Measurements from ENCODE around the gene NDUFAF2.
"Not testable (repeated sequence)": the region's sequence is repeated elsewhere in the genome, so short reads cannot be mapped to it uniquely, and the experiment has no call there.

The NDUFAF2 gene

DNA sequence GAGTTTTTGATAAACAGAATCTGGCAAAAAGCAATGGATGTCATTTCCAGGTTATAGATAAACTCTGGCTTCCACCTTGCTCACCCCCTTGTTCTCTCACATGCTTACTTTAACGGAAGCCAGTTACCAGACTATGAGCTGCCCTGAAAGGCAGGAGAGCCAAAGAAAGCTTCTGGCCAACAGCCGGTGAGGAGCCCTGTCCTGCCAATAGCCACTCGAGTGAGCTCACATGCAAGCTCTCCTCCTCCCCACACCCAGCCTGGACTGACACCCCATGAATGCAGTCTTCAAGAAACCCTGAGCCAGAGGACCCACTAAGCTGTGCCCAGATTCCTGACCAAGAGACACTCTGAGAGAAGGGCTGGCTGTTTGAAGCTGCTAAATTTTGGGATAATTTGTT, 231.6 kb downstream of the NDUFAF2 start:
- DNase-seq (no peak), ATAC-seq (no peak)
- no peak overlapping the region for H3K4me3 Mint-ChIP-seq
- H3K4me1 Mint-ChIP-seq, result peaks cover 4% of the 10 kb centered on the region
- H3K27ac Mint-ChIP-seq, result no peak overlapping the region
- no peaks in the 10 kb centered on the region for H3K36me3 Mint-ChIP-seq (ENCODE audit: low read depth)
- H3K27me3 Mint-ChIP-seq, result no peaks in the 10 kb centered on the region
- H3K9me3 Mint-ChIP-seq, result no peaks in the 10 kb centered on the region

DNA sequence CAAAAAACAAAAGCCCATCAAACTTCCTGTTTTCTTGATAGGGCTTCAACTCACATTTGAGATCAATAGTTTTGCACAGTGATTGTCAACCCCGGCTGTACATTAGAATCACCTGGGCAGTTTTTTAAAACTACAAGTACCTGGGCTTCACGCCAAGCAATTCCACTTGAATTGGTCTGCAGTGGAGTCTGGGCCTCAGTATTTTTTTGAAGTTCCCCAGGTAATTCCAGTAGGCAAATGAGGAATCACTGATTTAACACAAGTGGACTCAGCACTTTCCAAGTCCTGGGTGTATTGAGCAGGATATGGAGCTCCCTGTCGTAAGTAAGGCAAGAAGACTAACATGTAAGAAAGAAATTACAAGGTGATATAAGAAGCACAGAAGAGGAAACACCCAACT, 232.1 kb downstream of the NDUFAF2 start:
- Mint-ChIP-seq H3K4me1 (peaks cover 4% of the 10 kb centered on the region), H3K4me3 (no peak overlapping the region), H3K27me3 (no peaks in the 10 kb centered on the region), H3K9me3 (no peaks in the 10 kb centered on the region), H3K36me3 (ENCODE audit: low read depth) (no peaks in the 10 kb centered on the region), H3K27ac (no peak overlapping the region)
- ATAC-seq (no peak), DNase-seq (no peak)

DNA sequence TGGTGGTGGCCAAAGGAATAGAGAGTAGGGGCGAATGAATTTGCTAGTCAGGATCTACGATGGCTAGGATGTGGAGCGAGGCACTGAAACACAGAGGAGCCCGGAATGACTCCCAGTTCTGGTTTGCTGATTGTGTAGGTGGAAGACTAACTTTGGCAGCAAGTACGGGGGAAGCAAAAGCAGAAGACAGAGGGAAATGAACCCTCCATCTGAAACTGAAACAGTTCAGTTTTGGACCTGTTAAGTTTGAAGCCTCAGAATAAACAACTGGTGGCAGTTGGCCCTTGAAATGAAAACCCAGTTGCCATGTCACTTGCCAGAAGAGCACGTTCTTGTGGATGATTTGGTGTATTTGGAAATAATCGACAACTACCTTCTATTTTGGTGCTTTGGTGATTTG, 232.7 kb downstream of the NDUFAF2 start:
- H3K4me3 Mint-ChIP-seq, result no peak overlapping the region
- H3K36me3 Mint-ChIP-seq (ENCODE audit: low read depth), result no peaks in the 10 kb centered on the region
- no peak overlapping the region for H3K27ac Mint-ChIP-seq
- H3K9me3 Mint-ChIP-seq, result no peaks in the 10 kb centered on the region
- ATAC-seq, result no peak
- H3K27me3 Mint-ChIP-seq, result no peaks in the 10 kb centered on the region
- DNase-seq, result no peak
- H3K4me1 Mint-ChIP-seq, result peaks cover 4% of the 10 kb centered on the region

DNA sequence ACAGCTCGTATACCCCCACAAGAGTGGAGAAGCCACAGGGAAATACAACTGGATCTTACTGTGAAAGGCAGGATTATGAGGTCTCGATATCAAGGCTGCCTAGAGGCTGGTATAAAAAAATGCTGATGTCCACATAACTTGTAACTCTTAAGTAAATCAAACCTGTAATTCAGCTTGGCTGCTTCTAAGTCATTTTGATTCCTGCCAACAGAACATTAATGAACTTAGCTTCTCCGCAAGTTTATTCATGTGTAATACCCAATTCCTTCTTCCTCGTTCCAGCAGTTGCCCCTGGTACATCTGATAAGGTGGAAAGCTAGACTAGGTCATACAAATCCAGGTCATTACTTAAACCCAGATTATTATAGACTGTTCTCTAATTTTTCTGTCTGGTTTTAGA, 233.7 kb downstream of the NDUFAF2 start:
- no peak overlapping the region for H3K4me3 Mint-ChIP-seq
- no peak overlapping the region for H3K27ac Mint-ChIP-seq
- H3K9me3 Mint-ChIP-seq, result no peaks in the 10 kb centered on the region
- H3K4me1 Mint-ChIP-seq, result peaks cover 4% of the 10 kb centered on the region
- ATAC-seq, result no peak
- DNase-seq, result no peak
- H3K36me3 Mint-ChIP-seq (ENCODE audit: low read depth), result no peaks in the 10 kb centered on the region
- H3K27me3 Mint-ChIP-seq, result no peaks in the 10 kb centered on the region

DNA sequence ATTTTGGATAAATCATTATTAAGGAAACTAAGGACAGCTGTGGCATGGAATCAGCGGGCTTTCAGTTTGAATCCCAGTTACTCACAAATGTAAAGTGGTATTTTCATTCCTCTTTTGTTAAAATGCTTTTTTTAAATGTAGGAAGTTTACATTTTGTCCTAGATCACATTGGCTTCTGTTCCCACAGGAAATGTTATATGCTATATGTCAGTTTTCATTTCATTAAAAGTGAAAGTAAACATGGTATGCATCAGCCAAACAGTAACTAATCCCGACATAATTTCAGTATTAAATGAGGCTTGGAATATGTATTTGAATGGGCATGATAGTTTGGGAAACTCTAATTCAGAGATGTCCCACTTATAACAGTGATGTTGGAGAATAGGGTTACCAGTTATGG, 235.9 kb downstream of the NDUFAF2 start:
- peak overlapping the region; percentile 21 for H3K4me3 Mint-ChIP-seq
- H3K9me3 Mint-ChIP-seq, result no peaks in the 10 kb centered on the region
- H3K27ac Mint-ChIP-seq, result no peak overlapping the region
- H3K4me1 Mint-ChIP-seq, result peaks cover 4% of the 10 kb centered on the region
- ATAC-seq (no peak), DNase-seq (no peak)
- no peaks in the 10 kb centered on the region for H3K27me3 Mint-ChIP-seq
- no peaks in the 10 kb centered on the region for H3K36me3 Mint-ChIP-seq (ENCODE audit: low read depth)

DNA sequence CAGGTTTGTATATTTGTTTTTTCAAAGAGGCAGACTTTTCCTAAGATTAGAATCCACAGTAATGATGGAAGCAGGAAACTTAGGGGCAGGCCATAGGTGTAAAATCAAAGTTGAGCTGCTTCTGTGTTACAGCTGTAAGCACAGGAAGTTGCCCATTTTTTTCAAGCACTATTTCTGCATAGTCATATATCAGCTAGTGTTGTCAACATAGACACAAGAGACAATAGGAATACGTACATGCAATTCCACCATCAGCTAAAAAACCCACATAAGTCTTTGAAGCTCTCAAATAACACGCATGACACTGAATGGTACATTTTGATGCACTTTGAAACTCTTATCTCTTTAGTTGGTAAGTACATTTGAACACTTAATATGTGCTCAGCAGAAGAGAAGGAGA, 237.4 kb downstream of the NDUFAF2 start:
- Mint-ChIP-seq H3K9me3 (no peaks in the 10 kb centered on the region), H3K36me3 (ENCODE audit: low read depth) (no peaks in the 10 kb centered on the region), H3K27ac (no peak overlapping the region), H3K4me3 (no peak overlapping the region), H3K4me1 (peaks cover 4% of the 10 kb centered on the region), H3K27me3 (peaks cover 4% of the 10 kb centered on the region)
- no peak for DNase-seq
- no peak for ATAC-seq

DNA sequence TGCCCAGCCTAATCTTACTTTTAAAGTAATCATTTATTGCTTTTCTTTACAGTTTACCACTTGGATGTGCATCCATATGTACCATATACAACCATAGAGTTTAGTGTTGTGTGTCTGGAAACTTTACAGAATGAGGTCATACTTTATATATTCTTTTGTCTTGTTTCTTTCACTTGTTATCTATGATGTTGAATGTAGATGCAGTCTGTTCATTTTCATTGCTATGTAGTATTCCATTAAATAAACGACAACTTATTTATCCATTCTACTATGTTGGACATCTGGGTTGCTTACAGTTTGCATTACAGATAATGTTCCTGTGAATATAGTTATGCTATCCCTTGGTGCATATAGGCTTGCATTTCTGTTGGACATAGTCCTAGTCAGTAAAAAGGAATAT, 238.5 kb downstream of the NDUFAF2 start:
- ATAC-seq (no peak), DNase-seq (no peak)
- no peaks in the 10 kb centered on the region for H3K9me3 Mint-ChIP-seq
- no peak overlapping the region for H3K4me3 Mint-ChIP-seq
- H3K4me1 Mint-ChIP-seq, result peaks cover 2% of the 10 kb centered on the region
- H3K27ac Mint-ChIP-seq, result no peak overlapping the region
- no peaks in the 10 kb centered on the region for H3K36me3 Mint-ChIP-seq (ENCODE audit: low read depth)
- peaks cover 4% of the 10 kb centered on the region for H3K27me3 Mint-ChIP-seq

DNA sequence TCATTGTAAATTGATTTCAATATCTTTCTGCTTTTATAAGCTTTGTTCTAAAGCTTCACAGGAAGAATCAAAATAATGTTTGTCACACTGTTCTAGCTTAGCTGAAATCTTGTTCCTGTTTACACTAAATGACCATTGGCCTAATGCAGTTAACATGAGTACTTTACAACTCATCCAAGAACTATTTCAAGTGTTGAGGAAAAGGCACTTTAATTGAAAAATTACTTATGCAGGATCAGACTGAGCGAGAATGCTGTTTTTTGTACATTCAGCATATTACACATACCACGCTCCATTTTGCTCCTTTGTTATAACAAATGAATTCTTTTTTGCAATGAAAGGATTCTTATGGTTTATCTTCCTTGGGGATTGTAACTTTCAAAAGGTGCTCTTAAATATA, 239.7 kb downstream of the NDUFAF2 start:
- Mint-ChIP-seq H3K4me3 (no peak overlapping the region), H3K27me3 (peaks cover 4% of the 10 kb centered on the region), H3K9me3 (no peaks in the 10 kb centered on the region)

DNA sequence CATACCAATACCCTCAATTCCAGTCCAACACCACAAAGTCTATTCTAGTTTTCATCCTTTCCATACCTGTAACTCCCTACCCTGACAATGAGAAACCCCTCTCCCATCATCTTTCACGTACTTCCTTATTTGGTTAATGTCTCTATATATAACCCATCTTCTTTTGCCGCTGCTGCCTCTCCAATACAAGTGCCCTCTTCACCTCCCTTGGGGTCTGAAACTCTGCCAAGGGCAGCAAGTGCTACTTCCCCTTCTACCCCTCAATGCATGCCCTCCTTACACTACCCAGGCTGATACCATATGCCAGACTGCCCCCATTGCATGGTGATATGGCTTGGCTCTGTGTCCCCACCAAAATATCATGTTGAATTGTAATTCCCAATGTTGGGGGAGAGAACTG, 241.6 kb downstream of the NDUFAF2 start:
- Mint-ChIP-seq H3K4me3 (no peak overlapping the region), H3K4me1 (no peaks in the 10 kb centered on the region), H3K9me3 (no peaks in the 10 kb centered on the region), H3K36me3 (ENCODE audit: low read depth) (no peaks in the 10 kb centered on the region), H3K27ac (no peak overlapping the region), H3K27me3 (peaks cover 9% of the 10 kb centered on the region)
- no peak for DNase-seq
- ATAC-seq, result no peak

More for the DNA sequence above, 239.7 kb downstream of the NDUFAF2 start:
- H3K36me3 Mint-ChIP-seq (ENCODE audit: low read depth), result no peaks in the 10 kb centered on the region
- peaks cover 2% of the 10 kb centered on the region for H3K4me1 Mint-ChIP-seq
- DNase-seq (no peak), ATAC-seq (no peak)
- no peak overlapping the region for H3K27ac Mint-ChIP-seq

DNA sequence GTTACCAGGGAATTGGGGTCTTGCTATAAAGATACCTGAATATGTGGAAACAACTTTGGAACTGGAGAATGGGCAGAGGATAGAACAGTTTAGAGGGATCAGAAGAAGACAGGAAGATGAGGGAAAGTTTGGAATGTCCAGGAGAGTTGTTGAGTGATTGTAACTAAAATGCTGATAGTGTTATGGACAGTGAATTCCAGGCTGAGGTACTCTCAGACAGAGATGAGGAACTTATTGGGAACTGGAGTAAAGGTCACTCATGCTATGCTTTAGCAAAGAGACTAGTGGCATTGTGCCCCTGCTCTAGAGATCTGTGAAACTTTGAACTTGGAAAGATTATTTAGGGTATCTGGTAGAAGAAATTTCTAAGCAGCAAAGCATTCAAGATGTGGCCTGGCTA, 242.3 kb downstream of the NDUFAF2 start:
- H3K4me1 Mint-ChIP-seq, result not testable (repeated sequence)

DNA sequence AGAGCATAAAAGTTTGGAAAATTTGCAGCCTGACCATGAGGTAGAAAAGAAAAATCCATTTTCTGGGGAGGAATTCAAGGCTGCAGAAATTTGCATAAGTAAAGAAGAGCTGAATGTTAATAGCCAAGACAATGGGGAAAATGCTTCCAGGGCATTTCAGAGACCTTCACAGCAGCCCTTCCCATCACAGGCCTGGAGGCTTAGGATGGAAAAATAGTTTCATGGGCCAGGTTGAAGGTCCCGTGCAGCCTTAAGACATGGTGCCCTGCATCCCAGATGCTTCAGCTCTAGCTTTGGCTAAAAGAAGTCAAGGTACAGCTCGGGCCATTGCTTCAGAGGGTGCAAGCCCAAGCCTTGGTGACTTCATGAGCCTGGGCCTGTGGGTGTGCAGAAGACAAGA, 242.8 kb downstream of the NDUFAF2 start:
- DNase-seq; H3K27ac Mint-ChIP-seq; ATAC-seq; H3K9me3 Mint-ChIP-seq; H3K4me3 Mint-ChIP-seq; H3K36me3 Mint-ChIP-seq (ENCODE audit: low read depth); H3K4me1 Mint-ChIP-seq: not testable (repeated sequence)
- peaks cover 14% of the 10 kb centered on the region for H3K27me3 Mint-ChIP-seq

More for the DNA sequence above, 242.3 kb downstream of the NDUFAF2 start:
- H3K4me3 Mint-ChIP-seq; DNase-seq; H3K36me3 Mint-ChIP-seq (ENCODE audit: low read depth); ATAC-seq; H3K27ac Mint-ChIP-seq; H3K9me3 Mint-ChIP-seq: not testable (repeated sequence)
- H3K27me3 Mint-ChIP-seq, result peaks cover 14% of the 10 kb centered on the region

DNA sequence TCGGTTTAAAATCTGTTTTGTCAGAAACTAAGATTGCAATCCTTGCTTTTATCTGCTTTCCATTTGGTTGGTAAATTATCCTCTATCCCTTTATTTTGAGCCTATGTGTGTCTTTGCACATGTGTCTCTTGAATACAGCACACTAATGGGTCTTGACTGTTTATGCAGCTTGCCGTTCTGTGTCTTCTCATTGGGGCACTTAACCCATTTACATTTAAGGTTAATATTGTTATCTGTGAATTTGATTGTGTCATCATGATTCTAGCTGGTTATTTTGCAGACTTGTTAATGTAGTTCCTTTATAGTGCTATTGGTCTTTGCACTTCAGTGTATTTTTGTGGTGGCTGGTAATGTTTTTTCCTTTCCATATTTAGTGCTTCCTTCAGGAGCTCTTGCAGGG, 253.6 kb downstream of the NDUFAF2 start:
- Mint-ChIP-seq H3K27ac (no peak overlapping the region), H3K4me1 (peaks cover 18% of the 10 kb centered on the region), H3K36me3 (ENCODE audit: low read depth) (peaks cover 3% of the 10 kb centered on the region), H3K27me3 (peaks cover 32% of the 10 kb centered on the region), H3K4me3 (no peak overlapping the region), H3K9me3 (peaks cover 23% of the 10 kb centered on the region)
- ATAC-seq, result no peak
- no peak for DNase-seq

DNA sequence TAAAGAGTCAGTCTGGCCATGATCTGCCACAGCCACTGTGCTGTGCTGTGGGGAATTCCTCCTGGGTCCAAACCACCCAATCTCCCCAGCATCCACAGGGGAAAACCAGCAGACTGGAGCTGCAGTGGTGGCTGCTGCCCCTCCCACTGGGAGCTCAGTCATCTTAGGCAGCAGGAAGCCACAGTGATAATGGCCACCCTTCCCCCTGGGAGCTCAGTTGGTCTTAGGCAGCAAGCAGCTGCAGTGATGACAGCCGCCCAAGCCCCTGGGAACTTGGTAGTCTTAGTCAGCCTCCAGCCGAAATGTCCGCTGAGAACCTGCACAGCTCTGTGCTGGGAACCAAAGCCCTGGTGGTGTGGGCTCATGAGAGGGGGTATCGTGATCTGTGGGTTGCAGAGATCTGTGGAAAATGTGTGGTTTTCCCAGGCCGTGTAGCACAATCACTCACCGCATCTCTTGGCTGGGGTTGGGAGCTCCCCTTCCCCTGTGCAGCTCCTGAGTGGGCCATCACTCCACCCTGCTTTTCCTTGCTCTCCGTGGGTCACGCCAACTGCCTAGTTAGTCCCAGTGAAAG, 255.7 kb downstream of the NDUFAF2 start:
- Mint-ChIP-seq H3K27me3 (peaks cover 39% of the 10 kb centered on the region), H3K9me3 (peaks cover 26% of the 10 kb centered on the region), H3K4me3 (no peak overlapping the region), H3K36me3 (ENCODE audit: low read depth) (peaks cover 3% of the 10 kb centered on the region), H3K4me1 (peaks cover 18% of the 10 kb centered on the region), H3K27ac (no peak overlapping the region)
- no peak for ATAC-seq
- no peak for DNase-seq

DNA sequence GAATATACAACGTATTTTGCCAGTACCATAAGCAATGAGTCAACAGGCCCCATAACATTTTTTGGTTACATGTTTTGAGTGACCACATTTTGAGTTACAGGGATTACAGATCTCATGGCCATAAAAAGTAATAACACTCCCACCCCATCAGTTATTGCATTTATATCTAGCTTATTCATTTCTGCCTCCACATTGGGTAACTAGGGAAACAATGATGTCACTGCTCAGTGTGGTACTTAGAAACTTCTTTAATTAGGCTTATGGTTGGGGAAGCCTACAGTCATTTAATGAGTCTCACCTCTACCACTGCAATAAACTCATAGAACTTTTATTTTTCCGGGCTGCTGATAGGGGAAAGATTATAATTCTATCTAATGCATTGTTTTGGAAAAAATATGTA, 257.2 kb downstream of the NDUFAF2 start:
- peak overlapping the region; percentile 50 for H3K27ac Mint-ChIP-seq
- peaks cover 3% of the 10 kb centered on the region for H3K36me3 Mint-ChIP-seq (ENCODE audit: low read depth)

More for the DNA sequence above, 257.2 kb downstream of the NDUFAF2 start:
- Mint-ChIP-seq H3K4me1 (peaks cover 18% of the 10 kb centered on the region), H3K9me3 (peaks cover 29% of the 10 kb centered on the region), H3K27me3 (peaks cover 34% of the 10 kb centered on the region), H3K4me3 (no peak overlapping the region)
- ATAC-seq (peak; percentile 88), DNase-seq (no peak)

All from activated naive CD8-positive, alpha-beta T cell treated with anti-CD3 and anti-CD28 coated beads, Interleukin-2, amount 50 U/mL, for 24 hours (primary cell).